ENCODE data around the gene NTN5. TPM values are rescaled to one million over a fixed set of nuclear protein-coding genes. Genes with fewer than 3 reads are reported as not detected.

The NTN5 gene
- total and polyA plus RNA-seq, 10 of the 15 experiments (the other 5 are each of a cell fraction or from before 2014, with no cell fraction given) = 0.07 to 0.22 TPM; not detected in 8

- intact Hi-C loops (cut with micrococcal nuclease; ENCODE audit: unreplicated experiment) = no loop called here
These were observed 43.6 kb downstream of the NTN5 start for GRCh38 chr19:48629297-48629598.

More at GRCh38 chr19:48629297-48629598, 43.6 kb downstream of the NTN5 start:
- DNase-seq (ENCODE audit: low read depth, low spot score) (no peak), FAIRE-seq (no peak), ATAC-seq (no peak)
- H3K4me2 ChIP-seq (ENCODE audit: control insufficient read depth, insufficient read depth) = no peak overlapping the region
- no peak overlapping the region for H3K4me3 ChIP-seq
- H3K27ac ChIP-seq (ENCODE audit: control insufficient read depth, insufficient read depth) = no peak overlapping the region
- peaks cover 16% of the 10 kb centered on the region for H3K4me1 ChIP-seq (ENCODE audit: control insufficient read depth, insufficient read depth, low read length)
- H3K36me3 ChIP-seq (ENCODE audit: control insufficient read depth in 2 of 2, insufficient read depth in 2 of 2, low read length in 1 of 2) = peaks cover 4 to 8% of the 10 kb centered on the region in 2 experiments; a peak in 3 of 4 replicates
- RAD21 ChIA-PET (ENCODE audit: unreplicated experiment) = no interaction called here
- no peaks in the 10 kb centered on the region for H3K27me3 ChIP-seq (replicated peaks in 1 of 2; ENCODE audit: control insufficient read depth in 2 of 2, insufficient read depth in 2 of 2, low read length in 1 of 2)
- WGBS (ENCODE audit: insufficient coverage, insufficient replicate concordance, low lambda C conversion rate, missing lambda C conversion rate) = 96% methylated on average over 22 of the region's 22 CpGs
- no peak overlapping the region for H3K9ac ChIP-seq (ENCODE audit: control insufficient read depth, insufficient read depth, low read length)
- H4K20me1 ChIP-seq (ENCODE audit: control insufficient read depth, insufficient read depth) = no peaks in the 10 kb centered on the region
- POLR2A ChIA-PET = interaction anchor here (0.7 kb wide), 1 partner anchor 348 kb away, joined by 4 read pairs; no protein-coding TSS in a partner anchor
- H3K79me2 ChIP-seq (ENCODE audit: control insufficient read depth, insufficient read depth, low read length) = peaks cover 7% of the 10 kb centered on the region
- in situ Hi-C loops (cut with MboI) = loop anchor here (25.0 kb wide), 1 partner anchor 1258 kb away; the partner anchor contains the start of genes AKT1S1, IL4I1 and TBC1D17
- no peak overlapping the region for H2AFZ ChIP-seq (ENCODE audit: control insufficient read depth, low read depth, low read length)
- H3K9me3 ChIP-seq (replicated peaks; ENCODE audit: control insufficient read depth, insufficient read depth, low read length) = no peaks in the 10 kb centered on the region
- SMC1A ChIA-PET (ENCODE audit: uncharacterized antibody, unreplicated experiment) = no interaction called here
- CTCF ChIA-PET = no interaction called here
- TF ChIP-seq KAT2A (conservative IDR thresholded peaks at IDR 0.05; ENCODE audit: control insufficient read depth, low read depth, low read length) (no peak), EGR1 (IDR thresholded peaks at IDR 0.05; ENCODE audit: borderline replicate concordance in 1 of 2, low read depth in 2 of 2, low read length in 2 of 2) (no peak), ZZZ3 (IDR thresholded peaks at IDR 0.05; ENCODE audit: control insufficient read depth, insufficient read length, low read depth) (no peak), SIN3A (IDR thresholded peaks at IDR 0.05; ENCODE audit: low read depth, low read length) (no peak), NFYB (IDR thresholded peaks at IDR 0.05; ENCODE audit: insufficient read depth, low read depth, low read length) (no peak), CEBPB (IDR thresholded peaks at IDR 0.05; ENCODE audit: borderline replicate concordance in 1 of 2, low read depth in 2 of 2, low read length in 2 of 2) (no peak), IKZF1 (conservative IDR thresholded peaks at IDR 0.05) (no peak), CREB1 (IDR thresholded peaks at IDR 0.05; ENCODE audit: low read depth) (no peak), ZBTB33 (IDR thresholded peaks at IDR 0.05) (no peak)
- no TSS peak for BruUV-seq (replicated peaks)

All from GM12878 (cell line).